GM18517 (cell line): ENCODE data around the gene CAMSAP2.
A peak's percentile ranks its signal among the peaks of the same experiment; 100 is the strongest.
"Not testable (repeated sequence)": the region's sequence is repeated elsewhere in the genome, so short reads cannot be mapped to it uniquely, and the experiment has no call there.

ENCODE experiments used
- ATAC-seq: cut with Tn5 transposase; IDR thresholded peaks from one replicate; pipeline ENCODE4 v1.9.1; 2021; ENCODE audit warnings: mild to moderate bottlenecking, moderate library complexity; ENCODE audit not compliant: unreplicated experiment

Gene CAMSAP2

DNA sequence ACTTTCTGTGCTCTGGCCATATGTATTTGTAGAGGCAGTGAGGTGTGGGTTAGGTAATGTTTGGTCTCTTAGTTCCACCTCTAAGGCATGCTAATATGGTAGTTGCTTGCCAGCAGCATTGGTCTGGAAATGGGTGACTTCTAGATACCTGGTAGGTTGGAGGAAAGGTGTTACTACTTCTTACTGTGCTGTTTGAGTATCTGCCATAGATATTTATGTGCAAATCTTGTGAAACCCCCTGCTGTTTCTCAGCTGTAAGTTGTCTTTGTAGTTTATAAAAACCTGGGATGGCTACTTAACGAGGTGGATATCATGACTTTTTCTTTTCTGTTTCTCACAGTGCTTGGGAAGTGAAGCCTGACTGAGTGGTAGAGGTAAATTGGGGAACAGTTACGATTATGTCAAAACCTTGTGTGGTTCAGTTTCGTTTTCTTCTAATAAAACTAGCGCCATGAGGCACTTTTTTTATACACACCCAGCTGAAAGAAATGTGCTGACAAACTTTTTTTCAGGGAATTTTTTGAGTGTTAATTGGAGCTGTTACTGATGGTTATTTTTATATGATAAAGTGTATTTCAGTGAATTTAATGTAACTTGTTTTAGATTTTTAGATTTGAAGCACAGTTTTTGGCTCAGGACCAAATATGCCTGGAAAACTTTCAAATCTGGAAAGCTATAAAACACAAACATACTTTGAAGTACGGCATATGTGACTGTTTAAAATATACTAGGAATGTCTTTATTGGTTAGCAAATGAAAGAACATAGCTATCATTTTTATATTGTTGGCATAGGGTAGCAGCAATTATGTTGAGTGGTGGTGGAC lies 42.1 kb downstream of the CAMSAP2 start:
- ATAC-seq: no peak

DNA sequence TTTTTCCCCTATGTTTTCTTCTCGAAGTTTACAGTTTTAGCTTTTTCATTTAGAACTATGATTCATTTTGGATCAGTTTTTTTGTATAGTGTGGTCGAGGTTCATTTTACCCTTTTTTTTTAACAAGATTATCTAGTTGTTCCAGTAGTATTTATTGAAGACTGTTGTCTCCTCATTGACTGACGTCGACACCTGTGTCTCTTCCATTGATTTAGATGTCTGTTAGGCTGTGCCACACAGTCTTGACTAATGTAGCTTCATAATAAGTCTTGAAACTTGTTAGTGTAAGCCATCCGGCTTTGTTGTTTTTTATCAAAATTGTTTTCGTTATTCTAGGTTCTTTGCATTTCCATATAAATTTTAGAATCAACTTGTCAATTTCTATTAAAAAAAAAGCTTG lies 45.2 kb downstream of the CAMSAP2 start:
- ATAC-seq: no peak

- no peak for ATAC-seq
These were observed 45.9 kb downstream of the CAMSAP2 start for GRCh38 chr1:200784576-200784975.

- ATAC-seq: no peak
These were observed 48.1 kb downstream of the CAMSAP2 start for GRCh38 chr1:200786788-200787187.

GRCh38 chr1:200787896-200788387 lies 49.2 kb downstream of the CAMSAP2 start:
- no peak for ATAC-seq

GRCh38 chr1:200791012-200791411 lies 52.3 kb downstream of the CAMSAP2 start:
- ATAC-seq: not testable (repeated sequence)

DNA sequence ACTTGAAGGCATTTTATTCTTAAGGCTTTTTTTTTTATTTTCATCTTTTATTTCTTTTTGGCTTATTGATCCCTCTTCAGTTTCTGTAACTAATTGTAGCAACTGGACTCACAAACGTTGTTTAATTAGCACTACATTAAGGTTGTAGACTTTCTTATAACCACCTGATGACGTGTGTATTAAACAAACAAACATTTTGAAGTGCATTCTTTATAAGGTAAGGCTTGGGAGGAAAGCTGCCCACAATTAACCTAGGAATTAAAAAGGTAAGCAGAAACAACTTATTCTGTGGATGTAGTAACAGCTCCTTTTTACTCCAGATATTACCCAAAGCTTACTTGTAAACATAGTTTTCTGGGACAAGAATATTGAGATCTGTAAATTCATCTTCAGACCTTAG lies 55.0 kb downstream of the CAMSAP2 start:
- no peak for ATAC-seq

DNA sequence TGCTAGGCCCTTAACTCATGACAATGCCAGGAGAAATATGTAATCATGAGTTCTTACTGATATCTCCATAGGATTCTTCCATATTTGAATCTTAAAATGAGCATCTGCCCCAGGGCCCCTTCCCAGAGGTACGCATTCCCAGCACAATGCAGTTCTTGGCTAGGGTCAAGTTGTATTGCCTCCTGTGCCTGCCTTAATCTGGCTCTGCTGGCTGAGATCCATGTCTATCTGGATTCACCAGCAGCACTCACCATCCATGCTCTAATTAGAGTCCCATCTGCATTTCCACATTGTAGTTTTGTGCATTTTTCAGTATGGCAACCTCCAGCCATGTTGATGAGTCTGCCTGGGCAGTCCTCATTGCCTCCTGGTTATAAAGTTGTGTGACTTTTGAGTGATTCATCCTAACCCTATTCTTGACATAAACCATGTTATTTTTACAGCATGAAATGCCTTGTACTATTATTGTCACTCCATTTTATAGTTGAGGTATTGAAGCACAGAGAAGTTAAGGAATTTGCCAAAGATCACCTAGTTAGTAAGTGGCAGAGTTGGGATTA lies 55.9 kb downstream of the CAMSAP2 start:
- no peak for ATAC-seq

GRCh38 chr1:200795156-200795555 lies 56.5 kb downstream of the CAMSAP2 start:
- no peak for ATAC-seq

- no peak for ATAC-seq
These were observed 63.3 kb downstream of the CAMSAP2 start for GRCh38 chr1:200802042-200802441.

GRCh38 chr1:200802865-200803512 lies 64.3 kb downstream of the CAMSAP2 start:
- ATAC-seq: peak; percentile 75

DNA sequence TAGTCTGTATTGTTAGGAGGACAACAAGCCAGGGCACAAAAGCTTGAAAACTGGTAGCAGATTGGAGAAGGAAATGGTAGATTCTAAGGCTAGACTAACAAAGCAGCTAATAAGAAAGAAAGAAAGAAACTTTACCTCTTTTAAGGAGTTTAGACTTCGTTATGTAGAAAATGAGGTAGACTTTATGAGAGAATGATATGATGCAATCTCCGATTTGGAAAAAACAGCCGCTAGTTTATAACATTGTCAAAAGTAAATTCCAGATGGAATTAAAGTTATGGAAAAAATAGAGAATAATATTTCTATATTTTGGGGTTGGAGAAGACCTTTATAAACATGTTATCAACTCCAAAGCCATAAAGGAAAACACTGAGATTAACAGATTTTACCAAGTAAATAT lies 67.0 kb downstream of the CAMSAP2 start:
- ATAC-seq: no peak

DNA sequence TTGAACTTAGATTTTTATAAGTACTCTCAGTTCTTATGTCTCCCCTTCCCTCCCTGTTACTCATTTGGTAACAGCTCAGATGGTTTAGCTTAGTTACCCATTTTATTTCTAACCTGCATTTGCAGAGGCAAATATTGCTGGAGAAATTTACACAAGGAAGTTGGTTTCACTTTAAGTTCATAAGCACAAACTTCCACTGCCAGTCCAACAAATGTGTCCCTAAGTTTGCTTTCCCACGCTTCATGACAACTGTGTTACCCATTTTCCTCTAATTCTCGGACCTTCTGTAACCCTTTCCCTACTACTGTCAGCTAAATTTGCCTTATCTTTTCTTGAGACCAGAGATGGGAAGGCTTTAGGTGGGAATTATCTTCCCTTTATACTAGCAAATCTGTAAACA lies 70.2 kb downstream of the CAMSAP2 start:
- ATAC-seq: no peak

DNA sequence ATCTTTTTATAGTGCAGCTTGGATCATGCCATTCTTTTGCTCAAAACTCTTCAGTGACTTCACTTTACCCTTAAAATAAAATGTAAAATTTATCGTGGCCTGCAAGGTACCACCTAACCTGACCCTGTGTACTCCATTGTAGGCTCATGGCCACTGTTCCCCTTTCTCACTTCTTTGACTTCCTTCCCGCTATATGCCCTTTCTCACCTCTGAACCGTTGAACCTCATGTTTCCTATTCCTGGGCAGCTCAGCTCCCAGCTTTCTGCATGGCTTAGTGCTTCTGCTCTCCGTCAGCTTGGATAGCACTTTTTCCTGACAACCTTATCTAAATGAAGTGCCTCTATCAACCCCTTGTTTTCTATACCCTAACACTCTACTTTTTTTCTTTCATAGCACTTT lies 73.0 kb downstream of the CAMSAP2 start:
- no peak for ATAC-seq

- ATAC-seq: not testable (repeated sequence)
These were observed 78.0 kb downstream of the CAMSAP2 start for GRCh38 chr1:200816624-200817224.

- ATAC-seq: no peak
These were observed 79.6 kb downstream of the CAMSAP2 start for GRCh38 chr1:200818248-200818647.

DNA sequence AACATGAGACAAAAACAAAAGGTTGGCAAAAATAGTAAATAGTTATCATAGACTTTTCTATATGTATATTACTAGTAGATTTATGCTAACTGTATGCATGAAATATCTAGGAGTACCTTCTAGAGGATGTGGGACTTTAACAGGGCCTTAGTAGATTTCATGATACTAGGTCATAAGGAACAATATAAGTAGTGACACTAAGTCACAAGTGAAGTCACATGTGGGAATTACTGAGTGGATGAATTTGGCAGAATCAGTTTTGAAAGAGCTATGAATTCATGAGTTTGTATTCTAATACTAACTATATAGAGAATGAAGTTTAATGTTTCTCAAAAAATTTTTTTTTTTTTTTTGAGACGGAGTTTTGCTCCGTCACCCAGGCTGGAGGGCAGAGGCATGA lies 81.0 kb downstream of the CAMSAP2 start:
- ATAC-seq: no peak

- ATAC-seq: no peak
These were observed 92.4 kb downstream of the CAMSAP2 start for GRCh38 chr1:200831091-200831490.

- ATAC-seq: no peak
These were observed 95.7 kb downstream of the CAMSAP2 start for GRCh38 chr1:200834383-200834782.

DNA sequence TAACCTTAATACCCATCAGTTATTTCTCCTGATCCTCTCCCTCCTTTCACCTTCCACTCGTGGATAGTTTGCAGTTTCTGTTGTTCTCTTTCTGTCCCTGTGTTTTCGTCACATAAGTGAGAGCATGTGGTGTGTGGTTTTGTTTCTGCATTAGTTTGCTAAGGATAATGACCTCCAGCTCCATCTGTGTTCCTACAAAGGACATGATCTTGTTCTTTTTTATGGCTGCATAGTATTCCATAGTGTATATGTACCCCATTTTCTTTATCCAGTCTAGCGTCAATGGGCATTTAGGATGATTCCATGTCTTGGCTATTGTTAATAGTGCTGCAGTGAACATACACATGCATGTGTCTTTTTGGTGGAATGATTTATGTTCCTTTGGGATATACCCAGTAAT lies 97.5 kb downstream of the CAMSAP2 start:
- no peak for ATAC-seq

GRCh38 chr1:200837931-200838571 lies 99.4 kb downstream of the CAMSAP2 start:
- ATAC-seq: no peak
